CD4-positive, alpha-beta T cell treated with Interferon gamma for 1 hour (primary cell): ENCODE data around the gene POM121C.
"Not testable (repeated sequence)": the region's sequence is repeated elsewhere in the genome, so short reads cannot be mapped to it uniquely, and the experiment has no call there.

Experiments used
- DNase-seq: peaks from one replicate; pipeline ENCODE4 v3.0.0-alpha.2; 2020

The POM121C gene

DNA sequence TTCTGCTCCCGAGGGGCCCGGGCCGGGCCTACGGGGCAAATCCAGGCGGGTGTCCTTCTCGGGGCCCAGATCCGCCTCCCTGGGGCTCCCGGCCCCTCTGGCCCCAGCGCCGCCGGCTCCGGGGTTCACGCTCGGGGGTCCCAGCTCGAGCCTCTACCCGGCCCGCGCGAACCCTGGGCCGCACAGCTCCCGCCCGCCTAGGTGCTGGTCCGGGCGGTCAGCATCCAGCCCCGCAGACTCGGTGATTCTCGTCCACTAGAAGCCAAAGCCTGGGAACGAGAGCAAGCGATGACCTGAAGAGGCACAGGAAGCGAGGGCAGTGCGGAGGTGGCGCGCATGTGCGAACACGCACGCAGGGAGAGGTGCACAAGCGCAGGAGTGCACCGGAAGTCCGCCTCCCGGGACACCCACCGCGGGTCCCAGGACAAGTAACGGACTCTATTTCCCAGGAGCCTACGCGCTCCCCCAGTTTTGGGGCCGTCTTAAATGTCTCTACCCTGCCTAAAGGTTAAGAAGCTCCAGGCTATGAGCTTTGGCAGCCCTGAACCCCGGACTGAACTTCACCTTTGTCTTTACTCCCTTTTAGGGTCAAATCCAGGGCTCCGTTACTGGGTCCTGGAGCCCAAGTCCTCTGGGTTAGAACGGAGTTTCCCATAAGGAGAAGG is at the start of gene POM121C:
TSS of gene POM121C (minus strand) at position 321 of the 665 bp plus-strand sequence. CDS start 44,803 bp downstream, outside the sequence.
- peak; percentile 87 for DNase-seq

GRCh38 chr7:75534727-75535307 is 48.7 kb upstream of the POM121C start:
- no peak for DNase-seq

GRCh38 chr7:75533926-75534325 is 47.8 kb upstream of the POM121C start:
- DNase-seq: no peak

DNA sequence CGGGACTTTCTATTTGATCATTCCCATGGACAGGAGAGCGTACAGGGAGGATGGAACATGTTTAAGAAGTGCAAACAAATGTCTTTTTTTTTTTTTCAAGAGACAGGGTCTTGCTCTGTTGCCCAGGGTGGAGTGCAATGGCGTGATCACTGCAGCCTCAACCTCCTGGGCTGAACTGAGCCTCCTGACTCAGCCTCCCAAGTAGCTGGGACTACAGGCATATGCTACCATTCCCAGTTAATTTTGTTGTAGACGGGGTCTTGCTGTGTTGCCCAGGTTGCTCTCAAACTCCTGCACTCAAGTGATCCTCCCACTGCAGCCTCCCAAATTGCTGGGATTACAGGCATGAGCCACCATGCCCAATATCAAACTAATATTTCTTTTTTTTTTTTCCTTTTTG is 46.5 kb upstream of the POM121C start:
- no peak for DNase-seq

- no peak for DNase-seq
These were observed 45.3 kb upstream of the POM121C start for GRCh38 chr7:75531359-75531821.

GRCh38 chr7:75527224-75527722 is 41.2 kb upstream of the POM121C start:
- DNase-seq: not testable (repeated sequence)

- DNase-seq: not testable (repeated sequence)
These were observed 35.6 kb upstream of the POM121C start for GRCh38 chr7:75521727-75522126.

DNA sequence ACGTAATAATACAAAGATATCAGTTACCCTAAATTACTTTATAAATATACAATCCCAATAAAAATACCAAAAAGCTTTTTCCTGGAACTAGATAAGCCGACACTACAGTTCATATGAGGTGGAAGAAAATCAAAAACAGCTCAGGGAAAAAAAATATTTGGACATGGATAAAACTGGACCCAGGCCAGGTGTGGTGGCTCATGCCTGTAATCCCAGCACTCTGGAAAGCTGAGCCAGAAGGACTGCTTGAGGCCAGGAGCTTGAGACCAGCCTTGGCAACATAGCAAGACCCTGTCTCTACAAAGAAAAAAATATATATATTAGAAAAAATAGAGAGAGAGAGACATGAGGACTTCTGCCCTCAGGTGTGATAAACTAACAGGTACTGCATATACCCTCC is 32.7 kb upstream of the POM121C start:
- DNase-seq: not testable (repeated sequence)

GRCh38 chr7:75509033-75509432 is 22.9 kb upstream of the POM121C start:
- DNase-seq: not testable (repeated sequence)

DNA sequence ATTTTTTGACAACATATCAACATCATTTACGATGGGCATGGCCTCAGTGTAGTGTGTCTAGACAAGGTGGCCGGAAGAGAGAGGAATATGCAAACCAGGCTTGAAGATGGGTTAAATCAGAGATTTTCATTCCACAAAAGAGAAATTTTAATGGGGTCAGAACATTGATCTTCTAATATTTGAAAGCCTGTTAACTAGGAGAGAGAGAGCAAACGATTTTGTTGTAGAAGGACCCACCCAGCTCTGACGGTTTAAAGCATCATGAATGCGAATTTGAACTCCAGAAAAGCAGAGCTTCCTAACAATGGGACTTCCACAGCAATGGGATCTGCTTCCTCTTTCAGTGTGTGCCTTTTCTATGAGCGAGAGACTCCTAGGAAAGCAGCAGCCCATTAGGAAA is 5.9 kb upstream of the POM121C start, which contains the start of gene SPDYE5:
TSS of gene SPDYE5 (plus strand) at position 301 of the 400 bp plus-strand sequence. CDS start 1,728 bp downstream, outside the sequence.
- DNase-seq: not testable (repeated sequence)

DNA sequence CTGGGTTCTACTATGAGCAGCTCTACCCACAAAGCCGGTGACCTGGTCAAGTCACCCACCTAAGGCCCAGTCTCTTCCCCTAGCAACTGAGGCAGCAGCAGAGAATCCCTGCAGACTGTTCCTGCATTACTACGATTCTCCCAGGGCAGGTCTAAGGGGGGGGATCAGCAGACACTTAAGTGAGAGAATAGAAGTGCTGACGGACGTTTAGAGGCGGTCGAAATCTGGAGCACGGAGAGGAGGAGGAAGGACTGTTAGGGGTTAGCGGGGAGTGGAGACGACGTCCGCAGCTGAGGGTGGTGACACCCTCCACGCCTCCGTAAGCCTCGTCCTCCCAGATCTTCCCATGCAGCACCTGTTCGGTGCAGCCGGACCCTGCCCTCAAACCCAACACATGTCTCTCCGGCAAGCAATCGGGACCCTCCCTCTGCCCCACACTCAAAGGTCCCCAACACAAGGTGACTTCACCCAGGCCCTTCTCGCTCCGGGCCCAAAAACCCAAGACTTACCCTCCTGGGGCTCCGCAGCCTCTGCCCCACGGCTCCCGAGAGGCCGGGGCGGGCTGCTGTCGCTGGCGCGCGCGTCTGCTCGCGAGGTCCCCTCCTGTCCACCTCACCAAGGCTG is 632 bp downstream of the POM121C start:
- not testable (repeated sequence) for DNase-seq

GRCh38 chr7:75480313-75480712 is 5.8 kb downstream of the POM121C start:
- DNase-seq: not testable (repeated sequence)

- DNase-seq: not testable (repeated sequence)
These were observed 8.6 kb downstream of the POM121C start for GRCh38 chr7:75477457-75477856.

- not testable (repeated sequence) for DNase-seq
These were observed 15.9 kb downstream of the POM121C start for GRCh38 chr7:75470166-75470565.

GRCh38 chr7:75460541-75460940 is 25.6 kb downstream of the POM121C start:
- not testable (repeated sequence) for DNase-seq

- DNase-seq: not testable (repeated sequence)
These were observed 28.1 kb downstream of the POM121C start for GRCh38 chr7:75458034-75458433.

DNA sequence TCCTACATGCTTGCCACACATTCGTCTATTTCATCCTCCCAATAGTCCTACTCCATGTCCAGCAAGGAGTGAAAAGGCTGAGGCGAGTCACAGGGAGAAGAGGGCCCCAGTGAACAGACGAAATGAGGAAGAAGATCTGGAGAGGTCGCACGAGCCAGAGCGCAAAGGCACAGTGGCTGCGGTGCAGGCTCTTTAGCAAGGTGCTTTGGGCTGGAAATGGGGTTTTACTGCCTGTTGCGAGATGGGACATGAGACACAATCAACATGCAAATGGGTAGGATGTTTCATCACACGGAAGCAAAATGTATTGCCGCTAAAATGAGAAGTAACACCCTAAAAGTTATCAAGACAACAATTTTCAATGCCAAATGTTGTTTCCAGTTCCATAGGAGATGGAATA is 29.7 kb downstream of the POM121C start:
- DNase-seq: peak; percentile 14

GRCh38 chr7:75452494-75452955 is 33.6 kb downstream of the POM121C start:
- DNase-seq: not testable (repeated sequence)

DNA sequence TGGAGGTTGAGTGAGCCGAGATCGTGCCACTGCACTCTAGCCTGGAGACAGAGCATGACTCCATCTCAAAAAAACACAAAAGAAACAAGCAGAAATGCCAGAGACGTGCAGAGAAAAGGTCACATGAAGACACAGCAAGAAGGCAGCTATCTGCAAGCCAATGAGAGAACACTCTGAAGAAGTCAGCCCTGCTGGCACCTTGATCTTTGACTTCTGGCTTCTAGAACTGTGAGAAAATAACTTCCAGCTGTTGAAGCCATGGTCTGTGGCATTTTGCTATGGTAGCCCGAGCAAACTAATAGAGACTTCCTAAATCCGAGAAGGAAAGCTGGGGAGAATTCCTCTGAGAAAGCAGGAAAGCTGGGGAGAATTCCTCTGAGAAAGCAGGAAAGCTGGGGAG is 36.2 kb downstream of the POM121C start:
- DNase-seq: not testable (repeated sequence)

GRCh38 chr7:75442465-75443111 is 43.5 kb downstream of the POM121C start:
- DNase-seq: peak; percentile 19

- not testable (repeated sequence) for DNase-seq
These were observed 44.0 kb downstream of the POM121C start for GRCh38 chr7:75442101-75442464.

- DNase-seq: not testable (repeated sequence)
These were observed 47.1 kb downstream of the POM121C start for GRCh38 chr7:75439000-75439399.

DNA sequence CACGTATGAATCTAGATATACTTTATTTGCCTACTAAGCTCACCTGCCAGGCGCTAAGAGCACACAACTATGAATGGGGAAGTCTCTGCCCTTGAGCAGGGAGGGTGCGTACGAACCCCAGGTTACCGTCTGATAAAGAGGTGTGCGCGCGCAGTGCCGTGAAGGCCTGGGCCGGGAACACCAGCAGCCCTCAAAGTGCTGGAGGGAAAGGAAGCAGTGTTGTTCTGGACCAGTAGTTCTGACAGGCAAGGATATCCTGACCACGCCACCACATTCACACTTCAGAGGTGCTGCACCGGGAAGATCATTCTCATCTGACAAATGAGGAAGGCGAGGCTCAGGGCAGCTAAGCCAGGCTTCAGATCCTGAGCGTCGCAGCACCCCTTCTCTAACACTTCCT is 62.6 kb downstream of the POM121C start:
- not testable (repeated sequence) for DNase-seq
